WTC11 (cell line): Measurements from ENCODE around the gene SORT1. TPM values are rescaled to one million over a fixed set of nuclear protein-coding genes. Genes with fewer than 3 reads are reported as not detected.

Experiments
- ATAC-seq: fragments of 200-7000 bp; cut with Tn5 transposase; 2 replicates; pipeline ENCODE4 v1.10.0; 2021; ENCODE audit warnings: mild to moderate bottlenecking, moderate library complexity
- CTCF ChIA-PET: fragments of 300-600 bp; sonication (Branson Sonifier 250); formaldehyde crosslinking; loops from one replicate; lab custom pipeline; 2021; ENCODE audit warnings: antibody characterized with exemption; lab: Charles Lee
- POLR2A ChIA-PET: fragments of 350-600 bp; sonication (Branson Sonifier 250); formaldehyde crosslinking; loops from one replicate; lab custom pipeline; 2021; ENCODE audit warnings: antibody characterized with exemption; lab: Charles Lee
- DNase-seq: peaks from one replicate; pipeline ENCODE4 v3.0.0; 2021; ENCODE audit warnings: low spot score
- H3K27ac Mint-ChIP-seq: 2 replicates; pipeline ENCODE4 v1.8.0; 2021; ENCODE audit warnings: mixed read lengths
- H3K27me3 Mint-ChIP-seq: 2 replicates; pipeline ENCODE4 v1.8.0; 2021; ENCODE audit warnings: low read depth, mild to moderate bottlenecking, moderate library complexity, mixed read lengths
- H3K36me3 Mint-ChIP-seq: 2 replicates; pipeline ENCODE4 v1.8.0; 2021; ENCODE audit warnings: mixed read lengths
- H3K4me1 Mint-ChIP-seq: 2 replicates; pipeline ENCODE4 v1.8.0; 2022; ENCODE audit warnings: mixed read lengths
- H3K4me3 Mint-ChIP-seq: 2 replicates; pipeline ENCODE4 v1.8.0; 2021; ENCODE audit warnings: mild to moderate bottlenecking, moderate library complexity, mixed read lengths
- H3K9me3 Mint-ChIP-seq: 2 replicates; pipeline ENCODE4 v1.8.0; 2021; ENCODE audit warnings: mixed read lengths
- CTCF ChIP-seq: fragments of 200-600 bp; IDR thresholded peaks from 2 replicates; pipeline ENCODE4 v1.8.0; 2022; ENCODE audit warnings: antibody characterized with exemption
- ELF4 ChIP-seq: sonication (generic); formaldehyde crosslinking; IDR thresholded peaks from 2 replicates; pipeline ENCODE4 v1.8.1; 2022; ENCODE audit warnings: low read depth, mild to moderate bottlenecking, moderate library complexity, missing genetic modification reagents
- FOXK1 ChIP-seq: sonication (generic); formaldehyde crosslinking; IDR thresholded peaks from 2 replicates; pipeline ENCODE4 v1.8.0; 2022; ENCODE audit warnings: mild to moderate bottlenecking, moderate library complexity, missing genetic modification reagents
- FOXP4 ChIP-seq: sonication (generic); formaldehyde crosslinking; IDR thresholded peaks from 2 replicates; pipeline ENCODE4 v1.8.0; 2022; ENCODE audit warnings: mild to moderate bottlenecking, missing genetic modification reagents
- GABPB1 ChIP-seq: sonication (generic); formaldehyde crosslinking; IDR thresholded peaks from 2 replicates; pipeline ENCODE4 v1.8.1; 2023; ENCODE audit warnings: mild to moderate bottlenecking, missing genetic modification reagents
- HMGA2 ChIP-seq: fragments of 250-450 bp; sonication (Bioruptor Pico); IDR thresholded peaks from 2 replicates; pipeline ENCODE4 v1.4.0; 2021; ENCODE audit warnings: mild to moderate bottlenecking, moderate library complexity
- HMGXB4 ChIP-seq: sonication (generic); formaldehyde crosslinking; IDR thresholded peaks from 2 replicates; pipeline ENCODE4 v1.8.1; 2023; ENCODE audit warnings: mild to moderate bottlenecking, moderate library complexity, missing genetic modification reagents
- RORB ChIP-seq: fragments of 250-450 bp; sonication (Bioruptor Pico); IDR thresholded peaks from 2 replicates; pipeline ENCODE4 v1.9.0; 2021; ENCODE audit warnings: mild to moderate bottlenecking
- ZNF121 ChIP-seq: sonication (generic); formaldehyde crosslinking; IDR thresholded peaks from 2 replicates; pipeline ENCODE4 v1.8.0; 2023; ENCODE audit warnings: missing genetic modification reagents
- total RNA-seq: library from RNA; stranded (reverse); gene quantifications from 3 replicates; pipeline ENCODE4 v1.2.3, GENCODE V29; 2021
- TF ChIP-seq, protein P1 (sequence below): sonication (generic); formaldehyde crosslinking; IDR thresholded peaks from 2 replicates; pipeline ENCODE4 v1.8.0; 2022; ENCODE audit warnings: mild to moderate bottlenecking, missing genetic modification reagents

Gene SORT1
- total RNA-seq, 1 experiment from 2014 or later, result 55.9 TPM

GRCh38 chr1:109277434-109278204, 120.1 kb downstream of the SORT1 start:
- H3K4me3 Mint-ChIP-seq, result no peak overlapping the region
- no peaks in the 10 kb centered on the region for H3K9me3 Mint-ChIP-seq
- H3K36me3 Mint-ChIP-seq, result peaks cover 24% of the 10 kb centered on the region
- CTCF ChIA-PET, result interaction anchor here (0.6 to 4.0 kb wide), 25 partner anchors 9 to 255 kb away, joined by 3 to 68 read pairs (median 4); partner anchors contain the start of genes CYB561D1, MYBPHL and SORT1
- POLR2A ChIA-PET, result interaction anchor here (0.8 kb wide), 1 partner anchor 24 kb away, joined by 3 read pairs; no protein-coding TSS in a partner anchor
- TF ChIP-seq ZNF121 (CRISPR knock-in tag), result peak; percentile 64; the same call in 1 of the 2 replicates
- TF ChIP-seq, protein P1, sequence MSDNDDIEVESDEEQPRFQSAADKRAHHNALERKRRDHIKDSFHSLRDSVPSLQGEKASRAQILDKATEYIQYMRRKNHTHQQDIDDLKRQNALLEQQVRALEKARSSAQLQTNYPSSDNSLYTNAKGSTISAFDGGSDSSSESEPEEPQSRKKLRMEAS (CRISPR knock-in tag), result 0 out of 2 replicates have a peak, but pooled peaks have one; percentile 27
- peak; percentile 95 for TF ChIP-seq CTCF
- peak; percentile 49; the same call in 1 of the 2 replicates for TF ChIP-seq GABPB1
- no peak for TF ChIP-seq FOXK1 (CRISPR knock-in tag)
- TF ChIP-seq HMGXB4, result 0 out of 2 replicates have a peak, but pooled peaks have one; percentile 40
- H3K27ac Mint-ChIP-seq, result peak overlapping the region; percentile 85
- DNase-seq (peak; percentile 91), ATAC-seq (peak; percentile 86)
- H3K27me3 Mint-ChIP-seq, result no peaks in the 10 kb centered on the region; the same call in 1 of the 2 replicates
- peaks cover 37% of the 10 kb centered on the region for H3K4me1 Mint-ChIP-seq

DNA sequence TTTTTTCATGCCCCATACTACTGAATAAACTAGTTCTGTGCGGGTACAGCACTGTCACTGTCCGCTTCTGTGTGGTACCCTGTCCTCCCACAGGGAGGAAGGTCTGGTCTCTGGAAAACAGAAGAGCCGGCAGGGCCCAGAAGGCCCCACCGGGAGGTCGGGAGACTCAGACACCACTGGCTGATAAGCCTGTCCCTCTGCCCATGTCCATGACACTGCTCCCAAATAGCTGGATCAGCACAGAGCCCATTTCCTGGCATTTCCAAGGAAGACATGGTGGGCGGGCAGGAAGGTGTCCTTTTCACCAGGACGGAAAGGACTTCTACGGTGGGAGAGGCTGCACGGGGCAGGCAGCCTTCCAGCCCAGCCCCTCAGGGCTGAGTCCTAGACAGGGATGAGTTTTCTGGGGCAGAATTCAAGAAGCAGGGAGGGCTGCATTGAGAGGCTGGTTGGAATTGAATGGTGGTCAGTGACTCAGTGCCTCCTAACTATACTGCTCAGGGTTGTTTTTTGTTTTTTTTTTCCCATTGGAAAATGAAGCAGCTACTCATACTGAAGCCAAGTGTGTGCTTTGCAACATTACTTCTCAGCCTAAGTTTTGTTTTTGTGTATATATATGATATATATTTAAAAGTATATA, 121.9 kb downstream of the SORT1 start:
- H3K27me3 Mint-ChIP-seq, result no peaks in the 10 kb centered on the region; the same call in 1 of the 2 replicates
- TF ChIP-seq RORB (CRISPR knock-in tag) (no peak), FOXP4 (CRISPR knock-in tag) (no peak), HMGA2 (CRISPR knock-in tag) (no peak), ELF4 (CRISPR knock-in tag) (no peak)
- TF ChIP-seq, all 79 proteins: peak for 0
- no peaks in the 10 kb centered on the region for H3K9me3 Mint-ChIP-seq
- no peak overlapping the region for H3K4me3 Mint-ChIP-seq
- peaks cover 26% of the 10 kb centered on the region for H3K4me1 Mint-ChIP-seq
- DNase-seq, result no peak
- peaks cover 22% of the 10 kb centered on the region for H3K36me3 Mint-ChIP-seq
- ATAC-seq, result no peak
- ChIA-PET POLR2A (interaction anchor here (0.8 kb wide), 1 partner anchor 122 kb away, joined by 4 read pairs; the partner anchor contains the start of gene SORT1), CTCF (interaction anchor here (0.6 to 4.0 kb wide), 6 partner anchors 12 to 257 kb away, joined by 3 to 68 read pairs (median 4); partner anchors contain the start of gene SORT1)
- peak overlapping the region; percentile 74; the same call in 1 of the 2 replicates for H3K27ac Mint-ChIP-seq

- ATAC-seq (no peak), DNase-seq (no peak)
- no peak overlapping the region for H3K4me3 Mint-ChIP-seq
- H3K36me3 Mint-ChIP-seq, result peaks cover 16% of the 10 kb centered on the region
- no peaks in the 10 kb centered on the region; the same call in 1 of the 2 replicates for H3K27me3 Mint-ChIP-seq
- H3K9me3 Mint-ChIP-seq, result no peaks in the 10 kb centered on the region
- peaks cover 26% of the 10 kb centered on the region for H3K4me1 Mint-ChIP-seq
- H3K27ac Mint-ChIP-seq, result peak overlapping the region; percentile 76
- TF ChIP-seq FOXP4 (CRISPR knock-in tag) (no peak), GABPB1 (peak; percentile 29; the same call in 1 of the 2 replicates)
- POLR2A ChIA-PET, result no interaction called here
- CTCF ChIA-PET, result interaction anchor here (4.0 kb wide), 1 partner anchor 124 kb away, joined by 68 read pairs; the partner anchor contains the start of gene SORT1
These were observed 122.9 kb downstream of the SORT1 start for GRCh38 chr1:109274533-109275476.
